OCI-LY3 (cell line): ENCODE data around the gene LYZL1.

ENCODE experiments used
- EZH2phosphoT487 ChIP-seq: fragments of 200-600 bp; shearing (Covaris generic); IDR thresholded peaks from 2 replicates; pipeline ENCODE4 v1.6.1; 2018; ENCODE audit warnings: antibody characterized with exemption, mixed run types, low read depth
- TF ChIP-seq, protein P1 (sequence below): fragments of 200-600, 300-600 bp; sonication (generic); IDR thresholded peaks from 2 replicates; pipeline ENCODE4 v1.5.1; 2014; ENCODE audit warnings: antibody characterized with exemption, low read length, low read depth

DNA sequence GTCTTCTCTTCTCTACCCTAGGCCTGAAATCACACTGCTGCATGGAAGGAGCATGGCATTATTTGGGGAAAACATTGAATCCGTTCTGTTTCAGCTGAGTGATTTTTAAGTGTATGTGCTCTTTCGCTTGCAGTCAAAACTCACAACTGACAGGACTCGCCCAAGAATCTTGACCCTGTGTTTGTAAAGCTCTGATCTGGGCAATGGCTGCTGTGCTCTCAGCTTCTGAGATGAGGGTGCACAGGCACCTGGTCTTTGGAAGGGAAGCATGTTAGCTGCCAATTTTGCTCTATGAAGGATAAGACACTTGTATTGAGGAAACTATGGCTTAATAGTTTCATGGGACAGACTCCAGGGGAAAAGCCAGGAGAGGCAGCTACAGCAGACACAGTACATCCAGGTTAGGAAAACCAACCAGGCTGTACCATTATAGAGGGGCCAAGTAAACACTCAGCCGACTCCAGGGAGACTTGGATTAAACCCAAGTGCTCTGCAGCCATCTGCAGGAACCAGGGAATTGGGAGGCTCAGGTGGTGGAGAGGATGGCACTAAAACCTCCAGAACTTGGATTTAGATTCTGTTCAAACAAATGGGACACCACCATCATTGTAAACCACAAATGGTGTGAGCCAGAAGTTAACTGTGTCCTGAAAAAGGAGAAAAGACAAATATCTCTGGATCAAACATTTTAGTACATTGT, 43.3 kb downstream of the LYZL1 start:
- TF ChIP-seq, protein P1, sequence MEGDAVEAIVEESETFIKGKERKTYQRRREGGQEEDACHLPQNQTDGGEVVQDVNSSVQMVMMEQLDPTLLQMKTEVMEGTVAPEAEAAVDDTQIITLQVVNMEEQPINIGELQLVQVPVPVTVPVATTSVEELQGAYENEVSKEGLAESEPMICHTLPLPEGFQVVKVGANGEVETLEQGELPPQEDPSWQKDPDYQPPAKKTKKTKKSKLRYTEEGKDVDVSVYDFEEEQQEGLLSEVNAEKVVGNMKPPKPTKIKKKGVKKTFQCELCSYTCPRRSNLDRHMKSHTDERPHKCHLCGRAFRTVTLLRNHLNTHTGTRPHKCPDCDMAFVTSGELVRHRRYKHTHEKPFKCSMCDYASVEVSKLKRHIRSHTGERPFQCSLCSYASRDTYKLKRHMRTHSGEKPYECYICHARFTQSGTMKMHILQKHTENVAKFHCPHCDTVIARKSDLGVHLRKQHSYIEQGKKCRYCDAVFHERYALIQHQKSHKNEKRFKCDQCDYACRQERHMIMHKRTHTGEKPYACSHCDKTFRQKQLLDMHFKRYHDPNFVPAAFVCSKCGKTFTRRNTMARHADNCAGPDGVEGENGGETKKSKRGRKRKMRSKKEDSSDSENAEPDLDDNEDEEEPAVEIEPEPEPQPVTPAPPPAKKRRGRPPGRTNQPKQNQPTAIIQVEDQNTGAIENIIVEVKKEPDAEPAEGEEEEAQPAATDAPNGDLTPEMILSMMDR = no peak
- no peak for TF ChIP-seq EZH2phosphoT487
